ENCODE results near the gene PRSS50. TPM values are rescaled to one million over a fixed set of nuclear protein-coding genes. Genes with fewer than 3 reads are reported as not detected.

Gene PRSS50
- total RNA-seq, 1 experiment from 2014 or later, result not detected

GRCh38 chr3:46685446-46685845 lies 32.2 kb downstream of the PRSS50 start:
- Histone ChIP-seq H3K4me1 (ENCODE audit: insufficient read depth, low read length, poor library complexity, severe bottlenecking) (no peaks in the 10 kb centered on the region), H3K9me3 (ENCODE audit: low read depth, low read length, poor library complexity, severe bottlenecking) (no peaks in the 10 kb centered on the region), H3K36me3 (ENCODE audit: insufficient read depth, low read length, poor library complexity, severe bottlenecking) (no peaks in the 10 kb centered on the region), H3K4me3 (ENCODE audit: low read depth, low read length, poor library complexity, severe bottlenecking) (no peak overlapping the region), H3K27ac (ENCODE audit: low read depth, low read length, poor library complexity, severe bottlenecking) (no peak overlapping the region), H3K27me3 (replicated peaks; ENCODE audit: insufficient read depth, low read depth, low read length, poor library complexity) (no peaks in the 10 kb centered on the region)
- TF ChIP-seq, protein P1, sequence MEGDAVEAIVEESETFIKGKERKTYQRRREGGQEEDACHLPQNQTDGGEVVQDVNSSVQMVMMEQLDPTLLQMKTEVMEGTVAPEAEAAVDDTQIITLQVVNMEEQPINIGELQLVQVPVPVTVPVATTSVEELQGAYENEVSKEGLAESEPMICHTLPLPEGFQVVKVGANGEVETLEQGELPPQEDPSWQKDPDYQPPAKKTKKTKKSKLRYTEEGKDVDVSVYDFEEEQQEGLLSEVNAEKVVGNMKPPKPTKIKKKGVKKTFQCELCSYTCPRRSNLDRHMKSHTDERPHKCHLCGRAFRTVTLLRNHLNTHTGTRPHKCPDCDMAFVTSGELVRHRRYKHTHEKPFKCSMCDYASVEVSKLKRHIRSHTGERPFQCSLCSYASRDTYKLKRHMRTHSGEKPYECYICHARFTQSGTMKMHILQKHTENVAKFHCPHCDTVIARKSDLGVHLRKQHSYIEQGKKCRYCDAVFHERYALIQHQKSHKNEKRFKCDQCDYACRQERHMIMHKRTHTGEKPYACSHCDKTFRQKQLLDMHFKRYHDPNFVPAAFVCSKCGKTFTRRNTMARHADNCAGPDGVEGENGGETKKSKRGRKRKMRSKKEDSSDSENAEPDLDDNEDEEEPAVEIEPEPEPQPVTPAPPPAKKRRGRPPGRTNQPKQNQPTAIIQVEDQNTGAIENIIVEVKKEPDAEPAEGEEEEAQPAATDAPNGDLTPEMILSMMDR (conservative IDR thresholded peaks at IDR 0.05; ENCODE audit: low read depth, low read length), result no peak
- TF ChIP-seq EZH2 (IDR thresholded peaks at IDR 0.05; ENCODE audit: borderline replicate concordance, low read depth, low read length, poor library complexity, severe bottlenecking), result no peak
- POLR2A ChIA-PET (ENCODE audit: low non-redundant PET), result no interaction called here
- CTCF ChIA-PET, result no interaction called here
- intact Hi-C loops (cut with micrococcal nuclease; ENCODE audit: unreplicated experiment), result no loop called here
- BruUV-seq (replicated peaks), result no TSS peak
- DNase-seq (ENCODE audit: low spot score), result no peak

- TF ChIP-seq EZH2 (IDR thresholded peaks at IDR 0.05; ENCODE audit: borderline replicate concordance, low read depth, low read length, poor library complexity, severe bottlenecking), result no peak
- TF ChIP-seq, protein P1 (conservative IDR thresholded peaks at IDR 0.05; ENCODE audit: low read depth, low read length), result no peak
- H3K27ac ChIP-seq (ENCODE audit: low read depth, low read length, poor library complexity, severe bottlenecking), result no peak overlapping the region
- ChIA-PET CTCF (no interaction called here), POLR2A (ENCODE audit: low non-redundant PET) (no interaction called here)
- H3K36me3 ChIP-seq (ENCODE audit: insufficient read depth, low read length, poor library complexity, severe bottlenecking), result no peaks in the 10 kb centered on the region
- DNase-seq (ENCODE audit: low spot score), result no peak
- H3K9me3 ChIP-seq (ENCODE audit: low read depth, low read length, poor library complexity, severe bottlenecking), result no peaks in the 10 kb centered on the region
- no TSS peak for BruUV-seq (replicated peaks)
- no peaks in the 10 kb centered on the region for H3K27me3 ChIP-seq (replicated peaks; ENCODE audit: insufficient read depth, low read depth, low read length, poor library complexity)
- no peaks in the 10 kb centered on the region for H3K4me1 ChIP-seq (ENCODE audit: insufficient read depth, low read length, poor library complexity, severe bottlenecking)
- no peak overlapping the region for H3K4me3 ChIP-seq (ENCODE audit: low read depth, low read length, poor library complexity, severe bottlenecking)
- intact Hi-C loops (cut with micrococcal nuclease; ENCODE audit: unreplicated experiment), result no loop called here
These were observed 32.8 kb downstream of the PRSS50 start for GRCh38 chr3:46684891-46685290.

DNA sequence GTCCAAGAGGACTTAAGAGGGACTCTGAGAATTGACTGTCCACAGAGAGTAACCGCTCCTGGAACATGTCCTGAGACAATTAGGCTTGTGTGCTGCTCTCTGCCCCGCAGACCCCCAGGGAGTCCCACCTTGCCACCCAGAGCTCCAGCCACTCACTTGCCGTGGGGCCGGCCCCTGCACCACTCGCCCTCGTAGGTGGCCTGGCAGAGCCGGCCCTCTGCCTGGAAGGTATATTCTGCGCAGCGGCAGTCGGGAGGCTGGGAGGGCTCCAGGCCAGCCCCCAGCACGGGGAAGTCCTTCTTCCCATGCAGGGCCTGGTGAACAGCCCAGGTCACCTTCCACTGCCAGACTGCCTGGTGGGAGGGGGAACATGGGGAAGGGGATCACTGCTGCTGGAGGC lies 34.7 kb downstream of the PRSS50 start:
- H3K27ac ChIP-seq (ENCODE audit: low read depth, low read length, poor library complexity, severe bottlenecking), result no peak overlapping the region
- no peaks in the 10 kb centered on the region for H3K27me3 ChIP-seq (replicated peaks; ENCODE audit: insufficient read depth, low read depth, low read length, poor library complexity)
- no TSS peak for BruUV-seq (replicated peaks)
- CTCF ChIA-PET, result no interaction called here
- POLR2A ChIA-PET (ENCODE audit: low non-redundant PET), result no interaction called here
- H3K4me1 ChIP-seq (ENCODE audit: insufficient read depth, low read length, poor library complexity, severe bottlenecking), result no peaks in the 10 kb centered on the region
- H3K9me3 ChIP-seq (ENCODE audit: low read depth, low read length, poor library complexity, severe bottlenecking), result no peaks in the 10 kb centered on the region
- H3K4me3 ChIP-seq (ENCODE audit: low read depth, low read length, poor library complexity, severe bottlenecking), result no peak overlapping the region
- no peak for DNase-seq (ENCODE audit: low spot score)
- H3K36me3 ChIP-seq (ENCODE audit: insufficient read depth, low read length, poor library complexity, severe bottlenecking), result no peaks in the 10 kb centered on the region
- TF ChIP-seq, protein P1 (conservative IDR thresholded peaks at IDR 0.05; ENCODE audit: low read depth, low read length), result no peak
- intact Hi-C loops (cut with micrococcal nuclease; ENCODE audit: unreplicated experiment), result no loop called here
